AG10803 (cell line): ENCODE measurements around the gene TGFBR2.

Experiments used
- DNase-seq: peaks from one replicate; pipeline ENCODE4 v3.0.0; 2010; ENCODE audit warnings: low read depth
- H3K4me3 ChIP-seq: 2 replicates; pipeline ENCODE4 v1.5.1; 2011; ENCODE audit warnings: mild to moderate bottlenecking, low read length, control low read depth
- TF ChIP-seq, protein P1 (sequence below): conservative IDR thresholded peaks from 2 replicates; pipeline ENCODE4 v1.5.1; 2011; ENCODE audit warnings: mild to moderate bottlenecking, low read length, control low read depth, inconsistent platforms

TGFBR2 gene

DNA sequence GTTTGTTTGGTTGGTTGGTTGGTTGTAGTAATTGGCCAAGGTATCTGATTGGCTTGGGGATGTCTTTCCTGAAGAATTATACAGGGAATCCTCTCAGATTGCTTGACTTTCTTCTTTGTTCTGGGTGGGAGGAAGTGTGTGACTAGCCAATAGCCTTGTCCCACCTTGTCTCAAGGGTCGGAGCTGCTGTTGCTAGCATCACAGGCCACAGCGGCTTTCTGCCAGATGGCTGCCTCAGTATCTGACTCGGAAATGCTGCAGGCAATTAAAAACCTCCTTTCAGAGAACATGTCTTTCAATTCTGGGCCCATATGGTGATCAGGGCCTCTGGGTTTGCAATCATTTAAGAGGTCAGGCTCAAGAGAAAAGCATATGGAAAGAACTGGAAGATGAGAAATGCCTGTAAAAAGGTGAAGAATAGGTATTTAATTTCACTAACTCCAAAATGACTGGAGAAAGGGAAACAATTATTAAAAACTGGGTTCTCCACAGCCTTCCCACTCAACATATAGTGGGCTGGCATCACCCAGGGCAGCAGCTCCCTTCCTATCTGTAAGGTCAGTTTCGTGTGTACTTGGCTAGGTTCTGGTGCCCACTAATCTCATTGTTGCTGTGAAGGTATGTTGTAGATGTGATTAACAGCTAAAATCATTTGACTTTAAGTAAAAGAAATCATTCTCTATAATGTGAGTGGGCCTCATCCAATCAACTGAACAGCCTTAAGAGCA, 32.4 kb downstream of the TGFBR2 start:
- no peak for DNase-seq
- TF ChIP-seq, protein P1, sequence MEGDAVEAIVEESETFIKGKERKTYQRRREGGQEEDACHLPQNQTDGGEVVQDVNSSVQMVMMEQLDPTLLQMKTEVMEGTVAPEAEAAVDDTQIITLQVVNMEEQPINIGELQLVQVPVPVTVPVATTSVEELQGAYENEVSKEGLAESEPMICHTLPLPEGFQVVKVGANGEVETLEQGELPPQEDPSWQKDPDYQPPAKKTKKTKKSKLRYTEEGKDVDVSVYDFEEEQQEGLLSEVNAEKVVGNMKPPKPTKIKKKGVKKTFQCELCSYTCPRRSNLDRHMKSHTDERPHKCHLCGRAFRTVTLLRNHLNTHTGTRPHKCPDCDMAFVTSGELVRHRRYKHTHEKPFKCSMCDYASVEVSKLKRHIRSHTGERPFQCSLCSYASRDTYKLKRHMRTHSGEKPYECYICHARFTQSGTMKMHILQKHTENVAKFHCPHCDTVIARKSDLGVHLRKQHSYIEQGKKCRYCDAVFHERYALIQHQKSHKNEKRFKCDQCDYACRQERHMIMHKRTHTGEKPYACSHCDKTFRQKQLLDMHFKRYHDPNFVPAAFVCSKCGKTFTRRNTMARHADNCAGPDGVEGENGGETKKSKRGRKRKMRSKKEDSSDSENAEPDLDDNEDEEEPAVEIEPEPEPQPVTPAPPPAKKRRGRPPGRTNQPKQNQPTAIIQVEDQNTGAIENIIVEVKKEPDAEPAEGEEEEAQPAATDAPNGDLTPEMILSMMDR = no peak
- H3K4me3 ChIP-seq = no peak overlapping the region

DNA sequence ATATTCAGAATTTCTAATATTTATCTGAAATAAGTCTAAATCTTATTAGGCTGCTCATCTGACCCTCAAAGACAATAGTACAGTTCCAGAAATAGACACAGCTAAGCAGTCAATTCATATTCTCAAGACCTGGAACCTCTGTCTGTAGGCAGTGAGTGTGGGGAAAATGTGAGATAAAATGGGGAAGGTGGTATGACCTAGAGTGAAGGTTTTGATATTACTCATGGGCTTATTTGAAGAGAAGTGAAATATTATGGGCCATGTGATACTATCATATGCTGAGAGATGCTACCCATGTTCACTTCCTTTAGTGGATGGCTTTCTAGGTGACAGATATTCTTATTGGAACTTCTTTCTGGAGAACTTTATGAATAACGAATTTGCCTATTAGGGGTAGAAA, 33.5 kb downstream of the TGFBR2 start:
- TF ChIP-seq, protein P1 = no peak
- no peak for DNase-seq
- H3K4me3 ChIP-seq = no peak overlapping the region

DNA sequence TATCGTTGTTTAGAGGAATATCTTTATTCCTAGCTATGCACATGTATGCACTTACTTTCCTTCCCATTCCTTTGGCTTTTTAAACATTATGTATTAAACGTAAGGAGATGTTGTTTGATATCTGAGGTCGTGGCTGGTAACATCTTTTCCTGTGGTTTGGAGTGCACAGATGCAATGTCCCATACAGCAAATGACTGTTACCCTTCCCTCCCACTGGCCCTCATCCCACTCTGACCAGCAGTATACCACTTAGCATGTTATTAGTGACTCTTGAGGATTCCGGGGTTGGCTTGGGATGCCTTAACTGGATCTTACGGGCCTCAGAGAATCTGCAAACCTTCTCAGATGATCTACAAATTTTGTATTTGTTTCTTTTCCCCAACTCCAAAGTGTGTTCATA, 34.5 kb downstream of the TGFBR2 start:
- DNase-seq = no peak
- H3K4me3 ChIP-seq = no peak overlapping the region
- TF ChIP-seq, protein P1 = no peak

DNA sequence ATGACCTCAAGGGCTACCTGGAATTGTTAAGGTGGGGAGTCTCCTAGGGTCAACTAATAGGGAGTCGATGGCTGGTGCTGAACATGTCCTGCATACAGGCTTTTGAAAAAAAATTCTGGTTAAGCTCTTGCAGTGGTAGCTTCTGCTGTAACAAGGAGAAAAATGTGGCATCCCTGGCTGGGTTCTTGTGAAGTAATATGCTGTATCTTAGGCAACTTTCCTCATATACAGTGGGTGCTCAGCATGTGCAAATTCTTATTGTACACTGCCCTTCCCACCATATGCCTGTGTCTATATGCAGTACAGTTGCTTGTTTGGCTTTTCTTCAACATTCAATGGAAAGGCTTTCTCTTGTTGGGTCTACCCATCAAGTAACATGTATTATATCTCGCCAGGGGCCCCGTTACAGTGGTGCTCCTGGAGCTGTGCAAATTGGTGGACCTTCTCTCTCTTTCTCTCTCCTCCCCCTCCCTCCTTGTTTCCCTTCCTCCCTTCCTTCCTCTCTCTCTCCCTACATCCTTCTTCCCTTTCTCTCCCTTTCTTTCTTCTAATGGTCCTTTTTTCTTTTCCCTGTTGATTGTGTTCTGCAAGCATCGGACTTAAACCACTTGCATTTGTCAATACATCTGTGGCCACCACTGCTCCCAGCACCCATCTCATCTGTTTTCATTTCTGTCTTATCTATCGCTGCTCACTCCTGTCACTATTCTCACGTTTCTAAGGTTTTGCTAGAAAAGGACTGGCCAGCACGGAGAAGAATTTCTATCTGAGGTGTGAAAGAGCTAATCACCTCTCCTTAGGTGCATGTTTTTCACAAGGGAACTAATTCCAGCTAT, 35.2 kb downstream of the TGFBR2 start:
- no peak for DNase-seq
- TF ChIP-seq, protein P1 = no peak

DNA sequence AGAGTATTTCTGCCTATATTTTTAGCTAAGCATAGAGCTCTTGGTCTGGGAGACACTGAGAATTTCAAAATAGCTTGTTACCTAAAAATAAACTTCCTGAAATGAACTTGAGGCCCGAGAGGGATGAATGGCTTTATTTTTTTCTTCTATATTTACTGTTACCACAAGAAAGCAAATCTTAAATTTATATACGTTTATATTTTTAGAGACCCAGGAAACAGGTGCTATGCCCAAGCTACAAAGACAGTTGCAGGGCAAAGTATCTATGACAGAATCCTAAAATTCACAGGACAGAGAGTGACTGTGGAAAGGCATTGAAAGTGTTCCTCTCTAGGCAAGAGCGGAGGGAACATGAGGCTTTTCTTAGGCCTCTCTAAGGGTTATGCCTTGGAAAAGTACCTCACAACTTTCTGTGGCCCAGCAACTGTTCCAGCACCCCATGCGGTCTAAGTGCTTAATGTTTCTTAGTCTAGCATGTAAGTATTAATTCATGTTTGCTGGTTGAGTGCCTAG, 36.5 kb downstream of the TGFBR2 start:
- no peak for DNase-seq
- TF ChIP-seq, protein P1 = no peak
- no peak overlapping the region for H3K4me3 ChIP-seq

More for the DNA sequence above, 35.2 kb downstream of the TGFBR2 start:
- no peak overlapping the region for H3K4me3 ChIP-seq

DNA sequence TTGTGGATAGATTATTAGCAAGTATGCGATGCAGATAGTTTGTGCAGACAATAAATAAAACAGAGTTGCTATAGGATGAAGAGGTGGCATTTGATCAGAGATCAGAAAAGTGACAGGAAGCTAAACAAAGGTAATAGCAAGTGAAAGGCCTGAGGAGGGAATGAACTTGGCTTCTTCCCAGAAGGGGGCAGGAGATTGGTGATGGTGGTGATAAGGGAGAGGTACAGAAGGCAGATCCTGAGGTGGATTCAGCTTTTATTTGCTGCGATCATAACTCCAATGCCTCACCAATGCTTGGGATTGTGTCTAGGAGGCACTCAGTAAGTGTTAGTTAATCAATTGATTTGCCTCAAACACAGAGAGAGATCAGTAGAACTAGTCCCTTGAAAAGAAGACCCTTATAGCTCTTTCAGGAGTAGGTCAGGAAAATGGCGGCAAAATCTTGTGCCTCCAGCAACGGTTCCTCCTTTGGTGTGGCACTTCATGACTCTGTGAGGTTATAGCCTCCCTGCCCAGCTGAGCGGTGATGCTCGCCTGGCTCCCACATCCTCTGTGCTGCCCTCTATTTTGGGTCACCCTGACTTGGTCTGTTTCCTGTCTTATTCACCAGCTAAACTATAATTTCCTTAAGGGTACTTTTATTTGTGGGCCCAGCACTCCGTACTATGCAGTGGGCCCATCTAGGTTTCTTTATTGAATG, 37.5 kb downstream of the TGFBR2 start:
- TF ChIP-seq, protein P1 = no peak
- no peak for DNase-seq
- no peak overlapping the region for H3K4me3 ChIP-seq
